ENCODE results near the gene NCL. TPM values are rescaled to one million over a fixed set of nuclear protein-coding genes. Genes with fewer than 3 reads are reported as not detected.

Gene NCL
- total and polyA plus RNA-seq, 9 donors = 111 to 724 (median 509) TPM

DNA sequence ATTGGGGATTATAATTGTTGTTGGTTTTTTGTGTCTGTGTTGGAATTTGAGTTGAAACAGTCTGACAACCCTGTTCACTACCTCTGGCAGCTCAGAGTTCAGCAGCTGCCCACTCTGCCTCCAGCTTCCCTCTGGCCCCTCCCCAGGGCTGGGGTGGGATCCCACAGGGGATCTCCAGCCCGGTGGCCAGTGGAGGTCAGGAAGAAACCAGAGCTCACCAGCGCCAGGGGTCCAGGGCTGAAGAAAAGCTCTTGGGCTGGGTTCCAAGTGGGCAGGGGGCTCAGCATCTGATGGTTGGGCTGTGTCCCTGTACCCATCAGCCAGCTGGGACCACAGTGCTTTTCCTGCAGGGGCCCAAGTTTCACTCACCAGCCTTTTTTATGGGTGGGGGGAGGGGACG, 16.5 kb upstream of the NCL start:
- H3K27ac ChIP-seq = no peak overlapping the region
- intact Hi-C loops (cut with DNase I) = loop anchor here in 2 of 4 donors (10.0 kb wide), 1 partner anchor 74 kb away; no protein-coding TSS in a partner anchor
- TF ChIP-seq, protein P1, sequence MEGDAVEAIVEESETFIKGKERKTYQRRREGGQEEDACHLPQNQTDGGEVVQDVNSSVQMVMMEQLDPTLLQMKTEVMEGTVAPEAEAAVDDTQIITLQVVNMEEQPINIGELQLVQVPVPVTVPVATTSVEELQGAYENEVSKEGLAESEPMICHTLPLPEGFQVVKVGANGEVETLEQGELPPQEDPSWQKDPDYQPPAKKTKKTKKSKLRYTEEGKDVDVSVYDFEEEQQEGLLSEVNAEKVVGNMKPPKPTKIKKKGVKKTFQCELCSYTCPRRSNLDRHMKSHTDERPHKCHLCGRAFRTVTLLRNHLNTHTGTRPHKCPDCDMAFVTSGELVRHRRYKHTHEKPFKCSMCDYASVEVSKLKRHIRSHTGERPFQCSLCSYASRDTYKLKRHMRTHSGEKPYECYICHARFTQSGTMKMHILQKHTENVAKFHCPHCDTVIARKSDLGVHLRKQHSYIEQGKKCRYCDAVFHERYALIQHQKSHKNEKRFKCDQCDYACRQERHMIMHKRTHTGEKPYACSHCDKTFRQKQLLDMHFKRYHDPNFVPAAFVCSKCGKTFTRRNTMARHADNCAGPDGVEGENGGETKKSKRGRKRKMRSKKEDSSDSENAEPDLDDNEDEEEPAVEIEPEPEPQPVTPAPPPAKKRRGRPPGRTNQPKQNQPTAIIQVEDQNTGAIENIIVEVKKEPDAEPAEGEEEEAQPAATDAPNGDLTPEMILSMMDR (IDR thresholded peaks at IDR 0.05) = no peak
- H3K36me3 ChIP-seq = no peaks in the 10 kb centered on the region
- no peaks in the 10 kb centered on the region for H3K27me3 ChIP-seq
- H3K9me3 ChIP-seq = no peaks in the 10 kb centered on the region
- no peak for DNase-seq
- WGBS, 3 donors = 72 to 75% (median 75%) methylated on average over 3 of the region's 3 CpGs
- H3K4me1 ChIP-seq (ENCODE audit: insufficient read depth) = peaks cover 1% of the 10 kb centered on the region
- no peak overlapping the region for H3K4me3 ChIP-seq

DNA sequence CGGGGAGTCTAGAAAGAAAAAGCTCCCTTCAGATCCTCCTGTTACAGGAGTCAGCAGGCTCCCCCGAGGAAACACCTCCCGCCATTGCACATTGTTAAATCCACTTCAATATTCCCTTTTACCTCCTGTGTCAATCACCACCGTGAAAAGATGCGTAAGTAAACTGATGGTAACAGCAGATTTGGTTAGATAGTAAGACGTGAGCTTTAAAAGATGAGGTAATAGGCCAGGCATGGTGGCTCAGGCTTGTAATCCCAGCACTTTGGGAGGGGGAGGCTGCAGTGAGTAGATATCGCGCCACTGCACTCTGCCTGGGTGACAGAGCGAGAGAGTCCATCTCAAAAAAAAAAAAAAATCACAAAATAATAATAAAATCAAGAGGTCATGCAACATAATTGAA, 15.2 kb upstream of the NCL start:
- WGBS, 3 donors = 88 to 89% (median 89%) methylated on average over 9 of the region's 9 CpGs
- Histone ChIP-seq H3K27ac (no peak overlapping the region), H3K4me1 (ENCODE audit: insufficient read depth) (peaks cover 1% of the 10 kb centered on the region), H3K27me3 (no peaks in the 10 kb centered on the region), H3K9me3 (no peaks in the 10 kb centered on the region), H3K36me3 (no peaks in the 10 kb centered on the region), H3K4me3 (no peak overlapping the region)
- TF ChIP-seq, protein P1 (IDR thresholded peaks at IDR 0.05) = no peak
- TF ChIP-seq POLR2A (IDR thresholded peaks at IDR 0.05) (no peak), EP300 (IDR thresholded peaks at IDR 0.05) (no peak)
- no peak for DNase-seq
- intact Hi-C loops (cut with DNase I) = no loop called here

DNA sequence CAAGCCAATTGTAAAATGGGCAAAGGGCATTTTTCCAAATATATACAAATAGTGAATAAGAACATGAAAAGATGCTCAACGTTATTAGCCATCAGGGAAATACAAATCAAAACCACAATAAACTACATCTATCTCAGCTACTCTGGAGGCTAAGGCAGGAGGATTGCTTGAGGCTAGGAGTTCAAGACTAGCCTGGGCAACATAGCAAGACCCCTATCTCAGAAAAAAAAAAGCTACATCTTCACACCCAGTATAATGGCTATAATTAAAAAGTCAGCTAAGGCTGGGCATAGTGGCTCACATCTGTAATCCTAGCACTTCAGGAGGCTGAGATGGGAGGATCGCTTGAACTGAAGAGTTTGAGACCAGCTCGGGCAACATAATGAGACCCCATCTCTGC, 12.6 kb upstream of the NCL start:
- H3K27me3 ChIP-seq = no peaks in the 10 kb centered on the region
- no peaks in the 10 kb centered on the region for H3K36me3 ChIP-seq
- TF ChIP-seq, protein P1 (IDR thresholded peaks at IDR 0.05) = no peak
- TF ChIP-seq EP300 (IDR thresholded peaks at IDR 0.05) = no peak
- TF ChIP-seq POLR2A (IDR thresholded peaks at IDR 0.05) = no peak
- DNase-seq = no peak
- no peaks in the 10 kb centered on the region for H3K4me1 ChIP-seq (ENCODE audit: insufficient read depth)
- H3K4me3 ChIP-seq = no peak overlapping the region
- intact Hi-C loops (cut with DNase I) = no loop called here
- WGBS, 3 donors = 75 to 81% (median 80%) methylated on average over 3 of the region's 3 CpGs
- no peaks in the 10 kb centered on the region for H3K9me3 ChIP-seq
- no peak overlapping the region for H3K27ac ChIP-seq

DNA sequence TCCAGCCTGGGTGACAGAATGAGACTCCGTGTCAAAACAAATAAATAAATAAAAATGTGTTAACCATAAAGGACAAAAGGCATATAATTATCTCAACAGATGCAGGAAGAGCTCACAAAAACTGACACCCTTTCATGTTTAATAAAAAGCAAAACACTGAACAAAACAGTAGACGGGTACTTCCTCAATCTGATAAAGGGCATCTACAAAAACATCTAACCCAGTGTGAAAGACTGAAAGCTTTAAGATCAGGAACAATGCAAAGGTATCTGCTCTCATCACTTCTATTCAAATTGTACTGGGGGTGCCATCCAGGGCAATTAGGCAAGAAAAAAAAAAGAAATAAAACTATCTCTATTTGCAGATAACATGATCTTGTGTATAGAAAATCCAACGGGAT, 11.7 kb upstream of the NCL start:
- 58 to 66% (median 66%) methylated on average over 3 of the region's 3 CpGs for whole genome bisulfite sequencing, 3 donors
- intact Hi-C loops (cut with DNase I) = no loop called here
- Histone ChIP-seq H3K27me3 (no peaks in the 10 kb centered on the region), H3K27ac (no peak overlapping the region), H3K4me3 (no peak overlapping the region), H3K4me1 (ENCODE audit: insufficient read depth) (no peaks in the 10 kb centered on the region), H3K36me3 (no peaks in the 10 kb centered on the region), H3K9me3 (no peaks in the 10 kb centered on the region)
- TF ChIP-seq EP300 (IDR thresholded peaks at IDR 0.05) = no peak
- TF ChIP-seq, protein P1 (IDR thresholded peaks at IDR 0.05) = no peak
- TF ChIP-seq POLR2A (IDR thresholded peaks at IDR 0.05) = no peak
- DNase-seq = no peak

DNA sequence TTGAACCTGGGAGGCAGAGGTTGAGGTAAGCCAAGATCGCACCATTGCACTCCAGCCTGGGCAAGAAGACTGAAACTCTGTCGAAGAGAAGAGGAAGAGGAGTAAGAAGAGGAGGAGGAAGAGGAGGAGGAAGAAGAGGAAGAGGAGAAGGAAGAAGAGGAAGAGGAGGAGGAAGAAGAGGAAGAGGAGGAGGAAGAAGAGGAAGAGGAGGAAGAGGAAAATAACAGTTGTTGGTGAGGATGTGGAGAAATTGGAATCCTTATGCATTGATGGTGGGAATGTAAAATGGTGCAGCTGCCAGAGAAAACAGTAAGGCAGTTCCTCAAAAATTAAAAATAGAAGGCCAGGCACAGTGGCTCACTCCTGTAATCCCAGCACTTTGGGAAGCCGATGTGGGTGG, 8.5 kb upstream of the NCL start:
- Histone ChIP-seq H3K9me3 (no peaks in the 10 kb centered on the region), H3K36me3 (no peaks in the 10 kb centered on the region), H3K27me3 (no peaks in the 10 kb centered on the region), H3K27ac (no peak overlapping the region), H3K4me1 (ENCODE audit: insufficient read depth) (no peaks in the 10 kb centered on the region), H3K4me3 (no peak overlapping the region)
- no peak for DNase-seq
- TF ChIP-seq EP300 (IDR thresholded peaks at IDR 0.05) = no peak
- TF ChIP-seq POLR2A (IDR thresholded peaks at IDR 0.05) = no peak
- TF ChIP-seq, protein P1 (IDR thresholded peaks at IDR 0.05) = no peak
- 85 to 89% (median 86%) methylated on average over 3 of the region's 3 CpGs for WGBS, 3 donors
- intact Hi-C loops (cut with DNase I) = no loop called here

All from ovary (tissue), 9 donors.